H1 (cell line): ENCODE measurements around the gene KLHL29. TPM values are rescaled to one million over a fixed set of nuclear protein-coding genes. Genes with fewer than 3 reads are reported as not detected.

Source experiments
- BACH1 ChIP-seq: IDR thresholded peaks from 2 replicates; pipeline ENCODE4 v1.6.1; 2012; ENCODE audit warnings: low read length, improper control_type of control experiment
- EP300 ChIP-seq, 2 experiments: IDR thresholded peaks; 1 replicate in 1 of 2; 2 replicates in 1 of 2; pipeline ENCODE4 v1.6.1; 2011 to 2012; ENCODE audit warnings: low read depth in 2 of 2, low read length in 2 of 2, mild to moderate bottlenecking in 2 of 2, borderline replicate concordance in 1 of 2, inconsistent platforms in 1 of 2, moderate library complexity in 1 of 2
- EZH2 ChIP-seq: fragments of 200-600 bp; sonication (generic); IDR thresholded peaks from 2 replicates; pipeline ENCODE4 v1.7.1; 2012; ENCODE audit warnings: low read depth, mild to moderate bottlenecking, moderate library complexity, low read length, inconsistent platforms; ENCODE audit not compliant: severe bottlenecking
- JUN ChIP-seq: IDR thresholded peaks from 2 replicates; pipeline ENCODE4 v1.6.1; 2011; ENCODE audit warnings: low read depth, mild to moderate bottlenecking, improper control_type of control experiment, low read length
- RBBP5 ChIP-seq: IDR thresholded peaks from 2 replicates; pipeline ENCODE4 v1.7.1; 2012; ENCODE audit warnings: low read depth, mild to moderate bottlenecking, inconsistent platforms, low read length, moderate library complexity, borderline replicate concordance
- RFX5 ChIP-seq: IDR thresholded peaks from 2 replicates; pipeline ENCODE4 v1.6.1; 2011; ENCODE audit warnings: low read depth, low read length, improper control_type of control experiment, borderline replicate concordance
- SAP30 ChIP-seq: fragments of 300-600 bp; sonication (generic); IDR thresholded peaks from 2 replicates; pipeline ENCODE4 v1.7.1; 2012; ENCODE audit warnings: low read length, moderate library complexity, mild to moderate bottlenecking, inconsistent platforms; ENCODE audit not compliant: insufficient read depth, insufficient replicate concordance
- SRF ChIP-seq: IDR thresholded peaks from 2 replicates; pipeline ENCODE4 v1.6.1; 2011; ENCODE audit warnings: mild to moderate bottlenecking, low read depth, low read length, moderate library complexity
- SUZ12 ChIP-seq: fragments of 200-600 bp; sonication (generic); IDR thresholded peaks from 2 replicates; pipeline ENCODE4 v1.6.1; 2012; ENCODE audit warnings: mild to moderate bottlenecking, inconsistent platforms, low read length, moderate library complexity, mixed read lengths
- TBP ChIP-seq: IDR thresholded peaks from 2 replicates; pipeline ENCODE4 v1.6.1; 2011; ENCODE audit warnings: low read depth, low read length, improper control_type of control experiment
- ZNF274 ChIP-seq: IDR thresholded peaks from 2 replicates; pipeline ENCODE4 v1.7.0; 2012; ENCODE audit warnings: low read length, borderline replicate concordance; ENCODE audit errors: extremely low read depth
- polyA plus RNA-seq, 7 experiments: library from polyadenylated mRNA; depleted of rRNA in 3 of 7; stranded (reverse) in 5 of 7; unstranded in 2 of 7; fragments of >200 nt in 5 of 7; fragments of 200-250 nt in 2 of 7; gene quantifications; 1 replicate in 5 of 7; 2 replicates in 1 of 7; 4 replicates in 1 of 7; pipeline versions ENCODE4 v1.2.1 to v1.2.3, GENCODE V29; 2011 to 2013; ENCODE audit warnings: missing spikeins in 2 of 7, mixed read lengths in 2 of 7
- total RNA-seq: library from RNA; stranded (reverse); fragmentation: NEBNext Ultra II Directional; extraction: Animal tissue kit (Norgen Biotek cat#: 25700); gene quantifications from 2 replicates; pipeline ENCODE4 v1.2.1, GENCODE V29; 2021
- TF ChIP-seq, protein P1 (sequence below): fragments of 300-600 bp; sonication (generic); IDR thresholded peaks from 2 replicates; pipeline ENCODE4 v1.7.1; 2012; ENCODE audit warnings: low read length, moderate library complexity, mild to moderate bottlenecking, inconsistent platforms; ENCODE audit not compliant: insufficient replicate concordance

Gene KLHL29
- total and polyA plus RNA-seq, 2 of the 8 experiments (the other 6 are each of a cell fraction or from before 2014, with no cell fraction given) = 1.1 to 4.7 TPM

DNA sequence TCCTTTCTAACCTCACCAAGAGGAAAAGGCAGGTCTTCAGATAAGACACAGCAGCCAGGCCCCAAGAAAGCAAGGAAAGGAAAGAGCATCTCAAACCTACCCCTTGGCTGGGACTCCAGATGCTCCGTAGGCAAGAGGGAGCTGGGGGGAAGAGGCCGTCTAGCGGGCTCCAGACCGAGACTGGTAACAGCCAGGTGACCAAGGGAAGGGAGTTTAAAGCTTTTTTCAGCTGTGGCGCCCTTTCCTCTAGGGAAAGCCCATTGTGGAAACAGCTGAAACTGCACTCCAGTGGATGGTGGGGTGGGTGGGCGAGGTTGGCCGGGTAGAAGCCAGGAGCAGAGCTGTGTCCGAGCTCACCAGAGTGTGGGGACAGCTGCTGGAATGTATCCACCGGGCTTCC is 180.4 kb downstream of the KLHL29 start (continued):
- TF ChIP-seq, protein P1, sequence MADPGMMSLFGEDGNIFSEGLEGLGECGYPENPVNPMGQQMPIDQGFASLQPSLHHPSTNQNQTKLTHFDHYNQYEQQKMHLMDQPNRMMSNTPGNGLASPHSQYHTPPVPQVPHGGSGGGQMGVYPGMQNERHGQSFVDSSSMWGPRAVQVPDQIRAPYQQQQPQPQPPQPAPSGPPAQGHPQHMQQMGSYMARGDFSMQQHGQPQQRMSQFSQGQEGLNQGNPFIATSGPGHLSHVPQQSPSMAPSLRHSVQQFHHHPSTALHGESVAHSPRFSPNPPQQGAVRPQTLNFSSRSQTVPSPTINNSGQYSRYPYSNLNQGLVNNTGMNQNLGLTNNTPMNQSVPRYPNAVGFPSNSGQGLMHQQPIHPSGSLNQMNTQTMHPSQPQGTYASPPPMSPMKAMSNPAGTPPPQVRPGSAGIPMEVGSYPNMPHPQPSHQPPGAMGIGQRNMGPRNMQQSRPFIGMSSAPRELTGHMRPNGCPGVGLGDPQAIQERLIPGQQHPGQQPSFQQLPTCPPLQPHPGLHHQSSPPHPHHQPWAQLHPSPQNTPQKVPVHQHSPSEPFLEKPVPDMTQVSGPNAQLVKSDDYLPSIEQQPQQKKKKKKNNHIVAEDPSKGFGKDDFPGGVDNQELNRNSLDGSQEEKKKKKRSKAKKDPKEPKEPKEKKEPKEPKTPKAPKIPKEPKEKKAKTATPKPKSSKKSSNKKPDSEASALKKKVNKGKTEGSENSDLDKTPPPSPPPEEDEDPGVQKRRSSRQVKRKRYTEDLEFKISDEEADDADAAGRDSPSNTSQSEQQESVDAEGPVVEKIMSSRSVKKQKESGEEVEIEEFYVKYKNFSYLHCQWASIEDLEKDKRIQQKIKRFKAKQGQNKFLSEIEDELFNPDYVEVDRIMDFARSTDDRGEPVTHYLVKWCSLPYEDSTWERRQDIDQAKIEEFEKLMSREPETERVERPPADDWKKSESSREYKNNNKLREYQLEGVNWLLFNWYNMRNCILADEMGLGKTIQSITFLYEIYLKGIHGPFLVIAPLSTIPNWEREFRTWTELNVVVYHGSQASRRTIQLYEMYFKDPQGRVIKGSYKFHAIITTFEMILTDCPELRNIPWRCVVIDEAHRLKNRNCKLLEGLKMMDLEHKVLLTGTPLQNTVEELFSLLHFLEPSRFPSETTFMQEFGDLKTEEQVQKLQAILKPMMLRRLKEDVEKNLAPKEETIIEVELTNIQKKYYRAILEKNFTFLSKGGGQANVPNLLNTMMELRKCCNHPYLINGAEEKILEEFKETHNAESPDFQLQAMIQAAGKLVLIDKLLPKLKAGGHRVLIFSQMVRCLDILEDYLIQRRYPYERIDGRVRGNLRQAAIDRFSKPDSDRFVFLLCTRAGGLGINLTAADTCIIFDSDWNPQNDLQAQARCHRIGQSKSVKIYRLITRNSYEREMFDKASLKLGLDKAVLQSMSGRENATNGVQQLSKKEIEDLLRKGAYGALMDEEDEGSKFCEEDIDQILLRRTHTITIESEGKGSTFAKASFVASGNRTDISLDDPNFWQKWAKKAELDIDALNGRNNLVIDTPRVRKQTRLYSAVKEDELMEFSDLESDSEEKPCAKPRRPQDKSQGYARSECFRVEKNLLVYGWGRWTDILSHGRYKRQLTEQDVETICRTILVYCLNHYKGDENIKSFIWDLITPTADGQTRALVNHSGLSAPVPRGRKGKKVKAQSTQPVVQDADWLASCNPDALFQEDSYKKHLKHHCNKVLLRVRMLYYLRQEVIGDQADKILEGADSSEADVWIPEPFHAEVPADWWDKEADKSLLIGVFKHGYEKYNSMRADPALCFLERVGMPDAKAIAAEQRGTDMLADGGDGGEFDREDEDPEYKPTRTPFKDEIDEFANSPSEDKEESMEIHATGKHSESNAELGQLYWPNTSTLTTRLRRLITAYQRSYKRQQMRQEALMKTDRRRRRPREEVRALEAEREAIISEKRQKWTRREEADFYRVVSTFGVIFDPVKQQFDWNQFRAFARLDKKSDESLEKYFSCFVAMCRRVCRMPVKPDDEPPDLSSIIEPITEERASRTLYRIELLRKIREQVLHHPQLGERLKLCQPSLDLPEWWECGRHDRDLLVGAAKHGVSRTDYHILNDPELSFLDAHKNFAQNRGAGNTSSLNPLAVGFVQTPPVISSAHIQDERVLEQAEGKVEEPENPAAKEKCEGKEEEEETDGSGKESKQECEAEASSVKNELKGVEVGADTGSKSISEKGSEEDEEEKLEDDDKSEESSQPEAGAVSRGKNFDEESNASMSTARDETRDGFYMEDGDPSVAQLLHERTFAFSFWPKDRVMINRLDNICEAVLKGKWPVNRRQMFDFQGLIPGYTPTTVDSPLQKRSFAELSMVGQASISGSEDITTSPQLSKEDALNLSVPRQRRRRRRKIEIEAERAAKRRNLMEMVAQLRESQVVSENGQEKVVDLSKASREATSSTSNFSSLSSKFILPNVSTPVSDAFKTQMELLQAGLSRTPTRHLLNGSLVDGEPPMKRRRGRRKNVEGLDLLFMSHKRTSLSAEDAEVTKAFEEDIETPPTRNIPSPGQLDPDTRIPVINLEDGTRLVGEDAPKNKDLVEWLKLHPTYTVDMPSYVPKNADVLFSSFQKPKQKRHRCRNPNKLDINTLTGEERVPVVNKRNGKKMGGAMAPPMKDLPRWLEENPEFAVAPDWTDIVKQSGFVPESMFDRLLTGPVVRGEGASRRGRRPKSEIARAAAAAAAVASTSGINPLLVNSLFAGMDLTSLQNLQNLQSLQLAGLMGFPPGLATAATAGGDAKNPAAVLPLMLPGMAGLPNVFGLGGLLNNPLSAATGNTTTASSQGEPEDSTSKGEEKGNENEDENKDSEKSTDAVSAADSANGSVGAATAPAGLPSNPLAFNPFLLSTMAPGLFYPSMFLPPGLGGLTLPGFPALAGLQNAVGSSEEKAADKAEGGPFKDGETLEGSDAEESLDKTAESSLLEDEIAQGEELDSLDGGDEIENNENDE = no peak
- TF ChIP-seq RFX5 = no peak
- TF ChIP-seq EZH2 = no peak
- TF ChIP-seq SUZ12 = no peak
- TF ChIP-seq RBBP5 = no peak
- no peak for TF ChIP-seq ZNF274
- TF ChIP-seq SRF = no peak
- TF ChIP-seq JUN = no peak
- TF ChIP-seq BACH1 = no peak
- no peak for TF ChIP-seq EP300 (IDR thresholded peaks at IDR 0.05; ENCODE audit: borderline replicate concordance in 1 of 2, low read depth in 2 of 2, low read length in 2 of 2)
- no peak for TF ChIP-seq SAP30
- TF ChIP-seq TBP = no peak
